Activated T-cell treated with anti-CD3 and anti-CD28 coated beads for 48 hours (primary cell): ENCODE results near the gene FAM13C.
"Not testable (repeated sequence)": the region's sequence is repeated elsewhere in the genome, so short reads cannot be mapped to it uniquely, and the experiment has no call there.

Source experiments
- DNase-seq: peaks from one replicate; pipeline ENCODE4 v3.0.0-alpha.2; 2020; ENCODE audit warnings: low read depth

The FAM13C gene

DNA sequence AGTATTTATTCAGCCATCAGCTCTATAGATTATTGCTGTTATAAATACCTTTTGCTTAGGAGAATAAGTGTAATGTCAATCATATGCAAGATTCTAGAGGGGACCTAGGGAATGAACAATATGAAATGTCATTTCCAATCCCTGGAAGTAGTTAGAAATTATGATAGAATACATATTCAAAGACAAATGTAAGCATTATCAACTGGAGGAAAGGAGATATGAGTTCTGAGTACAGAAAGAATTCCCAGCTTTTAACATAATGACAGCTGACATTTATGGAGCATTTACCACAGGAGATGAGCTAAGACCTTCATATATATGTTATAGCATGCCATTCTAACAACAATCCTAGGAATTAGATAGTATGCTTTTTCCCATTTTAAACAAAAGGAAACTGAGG lies 86.2 kb downstream of the FAM13C start:
- DNase-seq, result no peak

DNA sequence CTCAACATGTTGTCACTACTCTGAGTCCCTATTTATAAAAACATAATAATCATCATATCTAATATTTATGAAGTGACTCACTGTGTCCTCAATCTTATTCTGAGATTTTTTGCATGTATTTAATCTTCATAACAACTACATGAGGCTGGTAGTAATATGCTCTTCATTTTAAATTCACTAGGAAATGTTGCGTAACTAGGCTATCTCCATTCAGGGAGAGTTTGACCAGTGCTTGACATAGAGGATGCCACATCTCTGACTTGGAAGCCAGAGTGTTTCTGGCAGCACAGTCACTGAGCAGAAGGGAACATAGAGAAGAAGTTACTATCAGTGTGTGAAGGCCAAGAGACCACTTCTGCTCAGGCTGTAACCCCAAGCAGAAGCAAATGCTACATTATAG lies 88.9 kb downstream of the FAM13C start:
- no peak for DNase-seq

DNA sequence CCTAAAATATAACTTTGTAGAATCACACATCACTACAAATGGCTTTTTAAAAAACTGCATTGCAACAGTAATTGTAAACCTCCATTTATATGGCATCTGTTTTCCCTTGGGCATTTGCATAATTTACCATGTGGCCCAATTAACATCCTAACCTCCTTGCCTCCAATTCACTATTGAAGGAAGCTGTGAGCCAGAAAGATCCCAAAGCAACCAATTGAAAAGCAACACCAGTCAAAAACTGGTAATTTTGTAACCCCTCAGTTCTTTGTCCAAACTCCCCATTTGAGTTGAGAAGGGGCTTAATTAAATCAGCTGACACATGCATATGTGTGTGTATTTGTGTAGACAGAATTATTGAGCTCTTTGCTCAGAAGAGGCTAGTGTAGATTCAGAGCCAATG lies 90.3 kb downstream of the FAM13C start:
- DNase-seq, result no peak

DNA sequence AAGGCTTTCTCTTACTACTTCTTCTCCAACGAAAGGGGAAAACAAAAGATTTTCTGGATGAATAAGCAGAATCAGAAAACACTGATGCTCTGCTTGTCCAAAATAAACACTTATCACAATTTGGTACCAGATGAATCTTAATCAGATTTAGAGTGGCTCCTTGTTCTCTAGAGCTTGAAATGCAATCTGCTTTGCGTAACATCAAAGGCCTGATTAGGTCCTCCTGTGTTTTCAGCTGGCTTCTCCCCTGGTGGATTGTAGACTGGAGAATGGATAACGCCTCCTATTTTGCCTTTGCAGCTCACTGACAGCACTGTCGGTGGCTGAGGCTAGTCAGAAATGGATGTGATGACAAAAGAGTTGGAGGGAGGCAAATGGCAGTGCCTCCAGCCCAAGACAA lies 91.2 kb downstream of the FAM13C start:
- DNase-seq, result no peak

DNA sequence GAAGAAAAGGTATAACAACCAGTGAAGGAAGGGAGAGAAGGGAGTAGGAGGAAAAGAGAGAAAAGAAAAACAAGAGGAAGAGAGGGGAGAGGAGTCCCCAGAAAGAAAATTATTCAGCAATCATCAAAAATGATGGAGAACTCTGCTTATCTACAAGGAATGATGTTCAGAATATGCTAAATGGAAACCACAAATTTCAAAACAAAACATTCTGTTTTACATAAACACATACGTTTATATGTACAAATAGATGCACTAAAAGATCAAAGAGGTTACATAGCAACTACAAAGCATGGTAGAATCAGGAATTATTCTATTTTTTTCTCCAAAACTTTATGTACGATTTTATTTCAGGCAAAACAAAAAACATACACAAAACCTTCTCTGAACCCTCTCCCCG lies 91.9 kb downstream of the FAM13C start:
- DNase-seq, result no peak

DNA sequence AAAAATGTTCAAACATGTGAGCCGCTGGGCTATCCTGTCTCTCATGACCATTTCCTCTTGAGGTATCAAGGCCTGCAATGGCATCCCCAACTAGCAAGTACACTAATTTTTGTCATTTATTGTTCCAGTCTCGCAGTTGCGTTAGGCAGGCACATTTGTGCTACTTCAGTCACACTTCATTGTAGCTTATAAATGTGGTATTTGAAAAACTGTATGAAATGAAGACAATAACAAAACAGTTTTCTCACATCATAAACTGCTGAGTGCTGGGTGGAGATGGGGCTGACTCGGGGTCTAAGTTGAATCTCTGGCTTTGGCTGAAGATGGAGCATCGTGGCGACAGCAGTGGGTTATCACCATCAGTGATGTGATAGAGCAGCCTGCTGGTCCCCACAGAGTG lies 92.7 kb downstream of the FAM13C start:
- DNase-seq, result no peak

DNA sequence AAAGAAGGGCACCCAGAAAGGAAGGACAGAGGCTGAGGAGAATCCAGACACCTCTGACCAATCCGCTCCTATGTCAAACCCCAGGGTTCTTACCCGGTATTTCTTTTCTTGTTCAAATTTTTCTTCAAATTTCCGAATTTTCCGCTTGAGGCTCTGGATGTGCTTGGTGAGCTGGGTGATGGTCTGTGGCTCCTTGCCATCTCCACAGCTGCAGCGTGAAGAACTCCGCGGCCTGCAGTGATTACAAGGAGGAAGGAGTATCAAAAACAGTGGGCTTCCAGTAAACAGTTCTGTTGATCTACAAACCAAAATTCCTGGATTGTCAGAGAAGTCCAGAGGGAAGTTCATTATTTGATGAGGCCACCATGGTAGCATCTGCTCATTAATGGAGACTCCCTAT lies 93.9 kb downstream of the FAM13C start:
- no peak for DNase-seq

DNA sequence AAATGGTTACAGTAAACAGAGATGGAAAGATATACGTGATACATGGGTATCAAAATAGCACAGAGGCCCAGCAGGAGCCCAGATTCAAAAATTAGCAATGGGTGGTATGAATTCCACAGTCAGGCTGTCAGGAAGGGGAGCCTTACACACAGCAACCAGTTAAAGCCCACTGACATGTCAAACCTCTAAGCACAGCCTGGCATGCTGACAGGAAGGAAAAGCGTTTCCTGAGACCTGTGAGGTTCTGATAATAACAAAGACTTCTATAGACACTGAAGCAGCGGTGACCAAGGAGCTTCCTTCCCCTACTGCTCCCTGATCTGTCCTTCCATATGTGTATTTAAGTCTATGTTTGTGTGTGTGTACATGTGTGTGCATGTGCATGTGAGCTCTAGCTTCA lies 96.0 kb downstream of the FAM13C start:
- DNase-seq, result no peak

DNA sequence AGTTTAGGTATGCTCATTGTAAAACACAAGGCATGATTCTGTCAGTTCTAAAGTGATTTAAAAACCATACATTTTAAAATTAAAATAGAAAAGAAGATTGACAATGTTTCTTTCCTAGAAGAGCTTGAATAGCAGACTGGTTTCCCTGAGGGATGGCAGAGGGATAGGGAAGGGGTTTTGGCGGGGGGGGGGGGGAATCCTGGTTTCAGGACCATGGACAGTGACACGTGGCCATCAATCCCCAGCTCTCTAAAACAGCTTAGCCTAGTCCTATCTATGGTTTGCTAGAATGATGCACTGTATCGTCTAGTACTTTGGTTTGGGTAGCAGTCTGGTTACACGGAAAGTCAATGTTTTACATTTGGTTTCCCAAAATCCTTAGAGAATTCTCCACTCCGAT lies 97.2 kb downstream of the FAM13C start:
- no peak for DNase-seq

DNA sequence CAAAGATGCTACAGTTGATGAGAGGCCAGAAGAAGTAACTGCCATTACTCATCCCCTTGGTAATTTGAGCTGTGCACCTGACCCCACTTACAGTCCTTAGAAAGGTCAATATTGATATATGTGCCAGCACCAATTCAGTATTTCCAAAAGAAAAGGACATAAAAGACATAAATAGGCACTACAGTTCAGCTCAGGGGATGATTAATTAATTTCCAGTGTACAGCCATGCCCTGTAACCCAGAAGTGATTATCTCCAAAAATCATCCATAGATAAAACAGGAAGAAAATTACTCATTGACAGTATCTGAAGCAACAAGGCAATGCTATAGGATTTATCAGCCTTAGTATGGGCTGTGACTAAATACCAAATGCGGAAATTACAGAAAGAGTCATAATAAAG lies 103.5 kb downstream of the FAM13C start:
- no peak for DNase-seq

DNA sequence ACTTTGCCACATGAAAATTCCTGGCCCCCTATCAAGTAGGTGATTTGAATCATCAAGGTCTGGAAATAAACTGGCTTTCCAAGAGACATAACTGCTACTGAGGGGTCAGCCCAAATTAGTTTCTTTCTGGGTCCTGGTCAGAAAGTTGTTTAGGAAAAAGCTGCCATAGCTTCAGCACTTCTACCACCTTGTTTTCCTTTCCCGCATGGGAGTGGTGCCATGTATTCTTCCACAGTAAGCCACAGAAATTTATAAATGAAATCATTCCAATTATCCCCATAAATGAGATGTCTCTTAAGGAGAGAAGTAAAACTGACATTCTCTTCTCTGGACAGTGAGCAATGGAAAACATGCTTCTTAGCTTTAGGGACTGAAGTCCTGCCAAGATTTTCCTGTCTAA lies 105.1 kb downstream of the FAM13C start:
- DNase-seq, result no peak

DNA sequence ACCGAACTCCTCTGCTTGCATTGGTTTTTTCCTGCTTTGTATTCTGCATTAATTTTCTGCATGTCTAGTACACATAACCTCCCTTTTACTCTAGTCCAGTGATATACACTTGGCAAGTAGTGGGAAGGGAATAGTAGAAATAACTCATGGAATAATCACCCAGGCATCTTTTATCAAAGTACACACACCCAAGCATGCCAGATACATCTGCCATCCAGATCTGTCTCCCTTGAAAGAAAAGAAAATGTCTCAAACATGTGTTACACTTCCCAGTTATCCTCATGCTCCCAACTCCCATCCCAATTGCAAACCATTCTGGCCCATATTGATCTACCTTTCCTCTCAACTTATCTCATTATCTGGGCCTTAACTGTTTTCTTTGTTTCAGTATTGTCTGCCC lies 106.9 kb downstream of the FAM13C start:
- DNase-seq, result no peak

DNA sequence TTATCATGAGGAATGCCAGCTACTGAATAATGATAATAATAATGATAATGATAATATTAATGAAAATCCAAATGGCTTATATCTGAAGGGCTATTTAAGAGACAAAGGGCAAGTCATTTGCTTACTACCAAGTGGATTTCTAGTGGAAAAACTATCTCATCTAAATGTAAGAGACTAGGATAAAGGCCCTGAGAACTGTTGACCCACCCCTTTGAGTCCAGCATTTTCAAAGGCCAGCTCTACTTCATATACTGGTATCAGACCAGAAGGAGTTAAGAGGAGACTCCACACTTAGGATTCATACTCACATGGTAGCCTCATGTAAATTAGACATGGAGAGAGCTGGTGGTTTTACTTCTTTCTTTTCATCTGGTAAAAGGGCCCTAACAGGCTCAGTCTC lies 109.9 kb downstream of the FAM13C start:
- no peak for DNase-seq

DNA sequence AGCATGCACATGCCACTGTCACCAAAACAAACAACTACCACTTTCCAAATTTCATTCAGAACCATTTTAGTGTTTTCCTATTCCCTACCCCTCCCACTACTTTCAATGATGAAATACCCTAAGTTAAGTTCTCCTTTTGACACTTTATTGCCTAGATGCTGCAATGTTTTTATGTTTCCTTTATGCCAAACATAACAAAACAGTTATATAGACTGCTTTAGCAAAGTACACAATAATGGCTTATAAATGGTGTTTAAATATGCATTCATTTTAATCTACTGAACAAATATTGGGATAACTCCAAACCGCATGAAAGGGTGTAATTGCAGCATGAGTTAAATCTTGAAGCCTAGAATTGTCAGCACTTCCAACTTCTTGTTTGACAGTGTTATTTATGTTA lies 116.7 kb downstream of the FAM13C start:
- no peak for DNase-seq

DNA sequence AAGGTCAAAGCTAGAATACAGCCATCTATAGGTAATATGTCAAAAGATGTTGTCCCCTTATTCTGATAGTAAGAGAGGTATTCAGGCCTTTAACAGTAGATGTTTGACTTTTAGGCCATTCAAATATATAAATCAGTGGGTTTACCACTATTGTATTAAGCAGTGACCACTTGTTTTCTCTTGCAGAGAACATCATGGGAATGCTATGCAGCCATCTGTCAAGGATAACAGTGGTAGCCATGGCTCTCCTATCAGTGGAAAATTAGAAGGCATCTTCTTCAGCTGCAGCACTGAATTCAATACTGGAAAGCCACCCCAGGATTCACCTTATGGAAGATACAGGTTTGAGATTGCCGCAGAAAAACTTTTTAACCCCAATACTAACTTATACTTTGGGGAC lies 117.5 kb downstream of the FAM13C start:
- no peak for DNase-seq

DNA sequence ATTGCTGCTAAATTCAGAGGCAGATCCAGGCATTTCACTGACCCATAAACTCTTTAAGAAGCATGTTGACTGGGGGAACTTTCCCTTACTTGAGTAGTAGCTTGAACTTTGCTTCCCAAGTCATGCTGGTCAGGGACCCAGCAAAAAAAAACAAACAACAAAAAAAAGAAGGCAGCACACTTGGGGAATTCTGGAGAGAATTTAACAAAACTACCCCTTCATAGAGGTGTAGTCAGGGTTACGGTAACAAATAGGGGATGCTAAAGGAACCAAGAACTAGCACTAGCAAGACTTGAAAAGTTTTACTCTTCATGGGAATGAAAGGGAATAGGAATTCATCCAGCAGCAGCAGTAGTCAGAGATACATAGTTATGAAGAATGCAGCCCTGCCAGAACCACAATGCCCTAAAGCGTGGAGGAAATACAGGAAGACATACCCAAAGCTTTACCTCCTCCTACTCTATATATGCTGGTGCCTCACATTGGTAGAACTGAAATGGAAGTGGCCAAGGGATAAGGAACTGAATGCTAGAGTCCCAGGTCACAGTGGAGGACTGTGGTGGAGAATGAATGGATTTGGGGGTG lies 118.6 kb downstream of the FAM13C start:
- no peak for DNase-seq

DNA sequence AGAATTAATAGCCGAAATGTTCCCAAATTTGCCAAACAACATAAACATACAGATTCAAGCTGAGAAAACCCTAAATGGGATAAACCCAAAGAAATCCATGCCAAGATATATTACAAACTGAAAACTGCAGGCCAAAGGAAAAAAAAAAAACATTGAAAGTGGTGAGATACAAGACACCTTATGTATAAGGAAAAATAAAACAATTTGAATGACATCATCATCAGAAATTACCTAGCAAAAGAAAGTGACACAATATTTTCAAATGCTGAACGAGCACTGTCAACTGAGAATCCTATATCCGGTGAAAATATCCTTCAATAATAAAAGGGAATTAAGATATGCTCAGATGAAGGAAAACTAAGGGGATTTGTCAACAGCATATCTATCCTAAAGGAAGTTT lies 119.4 kb downstream of the FAM13C start:
- DNase-seq, result no peak

DNA sequence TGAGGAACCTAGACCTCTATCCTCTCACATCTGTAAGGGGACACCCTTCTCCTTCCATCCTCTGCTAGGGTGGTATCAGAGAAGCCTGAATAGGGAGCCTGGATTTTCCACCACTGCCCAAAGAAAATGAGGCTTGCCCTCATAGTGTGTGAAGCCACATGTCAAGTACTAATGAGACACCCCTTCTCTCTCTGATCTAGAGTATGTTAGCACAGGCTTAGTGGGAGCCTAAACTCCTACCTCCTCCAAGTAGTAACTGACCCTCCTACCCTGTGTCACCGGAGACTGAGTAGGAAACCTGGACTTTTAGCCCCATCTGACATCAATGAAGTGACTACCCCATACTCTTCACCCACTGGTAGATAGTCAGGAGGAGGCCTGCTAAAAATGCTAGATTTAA lies 120.3 kb downstream of the FAM13C start:
- DNase-seq, result no peak

DNA sequence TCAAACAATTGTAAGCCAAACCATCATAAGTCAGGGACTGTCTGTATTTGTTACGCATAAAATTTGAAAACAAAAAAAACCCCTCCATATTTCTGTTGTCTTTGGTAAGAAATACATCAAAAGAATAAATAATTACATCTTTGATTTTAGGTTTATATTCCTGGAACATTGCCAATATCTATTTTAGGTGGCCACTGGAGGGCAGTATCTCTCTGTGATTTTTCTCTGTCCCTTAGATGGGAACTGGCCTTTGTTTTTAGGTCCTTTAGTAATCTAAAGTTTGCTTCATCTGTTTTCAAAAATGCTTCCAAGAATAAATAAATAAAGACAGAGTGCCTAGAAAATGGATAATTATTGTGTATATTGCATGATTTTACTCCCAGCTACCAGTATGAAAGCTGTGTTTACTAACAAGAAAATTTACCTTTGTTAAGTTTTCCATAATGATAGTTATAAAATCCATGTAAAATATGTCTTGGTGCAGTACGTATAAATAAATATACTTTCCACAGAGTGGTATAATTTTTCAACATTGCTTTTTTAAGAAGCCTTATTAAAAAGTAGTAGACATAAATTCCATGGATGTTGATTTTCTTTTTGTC lies 121.7 kb downstream of the FAM13C start:
- DNase-seq, result no peak

DNA sequence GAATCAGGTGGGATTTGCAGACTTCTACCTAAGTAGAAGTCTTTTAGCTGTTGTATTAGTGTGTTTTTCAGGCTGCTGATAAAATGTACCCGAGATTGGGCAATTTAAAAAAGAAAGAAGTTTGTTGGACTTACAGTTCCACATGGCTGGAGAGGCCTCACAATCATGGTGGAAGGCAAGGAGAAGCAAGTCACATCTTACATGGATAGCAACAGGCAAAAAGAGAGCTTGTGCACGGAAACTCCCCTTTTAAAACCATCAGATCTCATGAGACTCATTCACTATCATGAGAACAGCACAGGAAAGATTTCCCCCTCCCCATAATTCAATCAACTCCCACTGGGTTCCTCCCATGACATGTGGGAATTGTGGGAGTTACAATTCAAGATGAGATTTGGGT lies 123.2 kb downstream of the FAM13C start:
- not testable (repeated sequence) for DNase-seq

DNA sequence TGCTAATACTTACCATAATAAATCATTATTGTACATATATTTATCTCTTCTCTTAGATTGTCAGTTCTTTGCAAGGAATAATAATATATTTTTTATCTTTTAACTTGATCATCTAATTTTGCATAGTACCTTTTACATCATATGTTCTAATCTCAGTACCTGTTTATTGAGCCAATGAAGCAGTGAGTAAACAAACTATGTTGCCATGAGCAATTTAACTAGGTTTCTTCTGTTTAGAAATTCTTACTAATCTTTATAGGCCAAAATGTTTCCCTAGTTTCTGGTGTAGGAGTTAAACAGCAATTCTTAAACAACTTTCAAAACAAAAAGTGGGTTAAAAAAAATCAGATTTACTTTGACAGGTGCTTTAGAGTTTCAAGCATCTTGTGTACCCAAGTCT lies 124.6 kb downstream of the FAM13C start:
- no peak for DNase-seq

DNA sequence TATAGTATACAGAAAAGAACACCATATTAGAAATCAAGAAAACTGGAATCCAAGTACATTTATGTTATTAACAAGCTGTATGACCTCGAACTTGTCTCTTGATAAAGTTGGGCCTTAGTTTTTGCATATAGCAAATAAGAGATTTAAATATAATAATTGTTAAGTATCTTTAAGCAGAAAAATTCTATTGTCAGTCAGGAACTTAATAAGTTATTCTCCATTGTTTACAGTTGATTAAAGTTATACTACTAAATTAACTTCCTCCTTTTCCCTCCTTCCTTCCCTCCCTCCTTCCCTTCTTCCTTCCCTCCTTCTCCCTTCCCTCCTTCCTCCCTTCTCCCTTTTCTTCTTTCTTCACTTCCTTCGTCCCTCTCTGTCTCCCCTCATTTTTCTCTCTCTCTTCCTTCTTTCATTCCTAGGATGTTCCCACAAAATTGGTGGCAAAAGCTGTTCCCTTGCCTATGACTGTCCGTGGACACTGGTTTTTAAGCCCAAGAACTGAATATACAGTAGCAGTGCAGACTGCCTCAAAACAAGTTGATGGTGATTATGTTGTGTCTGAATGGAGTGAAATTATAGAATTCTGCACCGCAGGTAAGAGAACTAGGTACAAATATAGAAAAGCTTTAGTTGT lies 126.2 kb downstream of the FAM13C start:
- no peak for DNase-seq

DNA sequence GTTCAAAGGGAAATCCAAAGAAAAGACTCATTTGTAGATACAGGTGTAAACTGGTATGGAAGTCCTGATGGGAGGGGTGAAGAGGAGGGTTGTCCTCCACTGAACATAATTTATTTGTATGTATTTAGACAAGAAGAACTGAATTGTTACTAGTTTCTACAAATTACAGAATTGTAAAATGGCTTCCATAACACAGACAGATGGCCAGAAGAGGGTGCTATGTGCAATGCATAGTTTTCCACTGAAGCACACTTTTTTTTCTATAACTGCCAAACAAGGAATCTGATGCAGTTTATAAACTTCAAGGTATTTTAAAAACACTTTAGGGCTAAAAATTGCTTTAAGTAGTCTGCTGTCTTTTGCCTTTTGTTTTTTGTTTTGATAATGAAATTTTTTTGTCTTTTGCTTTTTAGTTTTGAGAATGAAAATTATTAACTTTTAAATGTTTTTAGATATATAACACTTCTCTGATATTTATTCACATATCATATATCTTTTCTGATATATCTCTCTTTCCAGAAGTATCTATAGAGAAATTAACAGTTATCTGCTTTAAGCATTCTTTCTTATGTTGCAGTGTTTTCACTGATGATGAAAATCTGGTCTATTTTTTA lies 127.4 kb downstream of the FAM13C start:
- no peak for DNase-seq

DNA sequence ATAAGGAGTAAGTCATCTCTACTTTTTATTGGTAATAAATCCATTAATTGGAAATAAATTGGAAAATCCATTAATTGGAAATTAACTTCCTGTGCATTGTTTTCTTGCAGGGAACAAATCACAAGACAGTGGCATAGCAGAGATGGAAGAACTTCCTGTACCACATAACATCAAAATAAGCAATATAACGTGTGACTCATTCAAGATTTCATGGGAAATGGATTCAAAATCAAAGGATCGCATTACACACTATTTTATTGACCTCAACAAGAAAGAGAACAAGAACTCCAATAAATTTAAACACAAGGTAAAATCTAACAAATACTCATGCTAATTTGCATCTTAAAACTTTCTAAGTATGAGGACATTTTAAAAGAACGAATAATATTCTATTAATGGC lies 128.2 kb downstream of the FAM13C start:
- DNase-seq, result no peak
